K562 (cell line): ENCODE results near the gene SCFD2.

ENCODE experiments used
- BCLAF1 ChIP-seq, 2 experiments: fragments of 450-650 bp in 1 of 2; IDR thresholded peaks; 2 replicates each; pipeline ENCODE4 v1.6.1; 2011 to 2017; ENCODE audit warnings: low read depth in 2 of 2, antibody characterized with exemption in 1 of 2, borderline replicate concordance in 1 of 2, low read length in 1 of 2, mild to moderate bottlenecking in 1 of 2, mixed read lengths in 1 of 2; ENCODE audit not compliant: control insufficient read depth in 1 of 2
- CEBPZ ChIP-seq: fragments of 150-350 bp; IDR thresholded peaks from 2 replicates; pipeline ENCODE4 v1.6.1; 2014; ENCODE audit warnings: low read depth, mild to moderate bottlenecking, low read length, borderline replicate concordance
- CHAMP1 ChIP-seq: fragments of 450-650 bp; IDR thresholded peaks from 2 replicates; pipeline ENCODE4 v1.6.1; 2016; ENCODE audit warnings: mild to moderate bottlenecking
- DNMT1 ChIP-seq: fragments of 450-650 bp; IDR thresholded peaks from 2 replicates; pipeline ENCODE4 v1.6.1; 2016; ENCODE audit warnings: antibody characterized with exemption, mild to moderate bottlenecking
- GABPB1 ChIP-seq: sonication (generic); formaldehyde crosslinking; IDR thresholded peaks from 2 replicates; pipeline ENCODE4 v1.8.0; 2022; ENCODE audit warnings: mild to moderate bottlenecking, missing genetic modification reagents
- MEIS2 ChIP-seq: fragments of 450-650 bp; IDR thresholded peaks from 2 replicates; pipeline ENCODE4 v1.6.1; 2014; ENCODE audit warnings: mild to moderate bottlenecking; ENCODE audit not compliant: partially characterized antibody
- POLR2A ChIP-seq: fragments of 450-650 bp; conservative IDR thresholded peaks from 2 replicates; pipeline ENCODE4 v1.6.1; 2016
- SMC3 ChIP-seq: conservative IDR thresholded peaks from 2 replicates; pipeline ENCODE4 v1.6.1; 2011; ENCODE audit warnings: low read depth, low read length, improper control_type of control experiment; ENCODE audit not compliant: insufficient read depth
- ZC3H11A ChIP-seq: IDR thresholded peaks from 2 replicates; pipeline ENCODE4 v1.6.1; 2012; ENCODE audit warnings: low read depth, low read length, improper control_type of control experiment
- ZKSCAN8 ChIP-seq: fragments of 200-800 bp; sonication (Bioruptor generic); IDR thresholded peaks from 2 replicates; pipeline ENCODE4 v1.6.1; 2016; ENCODE audit warnings: missing genetic modification characterization, missing compliant biosample characterization
- ZNF512 ChIP-seq: IDR thresholded peaks from 2 replicates; pipeline ENCODE4 v1.6.1; 2016; ENCODE audit warnings: missing genetic modification characterization, missing compliant biosample characterization
- TF ChIP-seq, protein P1 (sequence below): sonication (generic); formaldehyde crosslinking; IDR thresholded peaks from 2 replicates; pipeline ENCODE4 v1.8.1; 2022; ENCODE audit warnings: missing genetic modification reagents

- TF ChIP-seq GABPB1 (no peak), CEBPZ (no peak), MEIS2 (no peak), DNMT1 (no peak), ZKSCAN8 (no peak), CHAMP1 (no peak), BCLAF1 (IDR thresholded peaks at IDR 0.05; ENCODE audit: borderline replicate concordance in 1 of 2, control insufficient read depth in 1 of 2, low read depth in 2 of 2, low read length in 1 of 2) (no peak), POLR2A (no peak), ZNF512 (tag) (no peak), SMC3 (no peak), ZC3H11A (no peak)
- TF ChIP-seq, protein P1, sequence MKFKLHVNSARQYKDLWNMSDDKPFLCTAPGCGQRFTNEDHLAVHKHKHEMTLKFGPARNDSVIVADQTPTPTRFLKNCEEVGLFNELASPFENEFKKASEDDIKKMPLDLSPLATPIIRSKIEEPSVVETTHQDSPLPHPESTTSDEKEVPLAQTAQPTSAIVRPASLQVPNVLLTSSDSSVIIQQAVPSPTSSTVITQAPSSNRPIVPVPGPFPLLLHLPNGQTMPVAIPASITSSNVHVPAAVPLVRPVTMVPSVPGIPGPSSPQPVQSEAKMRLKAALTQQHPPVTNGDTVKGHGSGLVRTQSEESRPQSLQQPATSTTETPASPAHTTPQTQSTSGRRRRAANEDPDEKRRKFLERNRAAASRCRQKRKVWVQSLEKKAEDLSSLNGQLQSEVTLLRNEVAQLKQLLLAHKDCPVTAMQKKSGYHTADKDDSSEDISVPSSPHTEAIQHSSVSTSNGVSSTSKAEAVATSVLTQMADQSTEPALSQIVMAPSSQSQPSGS (CRISPR knock-in tag): no peak
These were observed 267.2 kb downstream of the SCFD2 start for GRCh38 chr4:53098681-53099121.
